WERI-Rb-1 (cell line): Measurements from ENCODE around the gene MEF2C.

ENCODE experiments used
- DNase-seq: peaks from one replicate; pipeline ENCODE4 v3.0.0-alpha.2; 2020
- H3K27ac ChIP-seq: fragments of 250-450 bp; sonication (Bioruptor Pico); 2 replicates; pipeline ENCODE4 v1.5.1; 2020; ENCODE audit warnings: mild to moderate bottlenecking, moderate library complexity
- H3K27me3 ChIP-seq: fragments of 250-450 bp; sonication (Bioruptor Pico); 2 replicates; pipeline ENCODE4 v1.5.1; 2021; ENCODE audit warnings: mild to moderate bottlenecking, low read depth, moderate library complexity; ENCODE audit not compliant: insufficient read depth, severe bottlenecking
- H3K36me3 ChIP-seq: fragments of 250-450 bp; sonication (Bioruptor Pico); 2 replicates; pipeline ENCODE4 v1.5.1; 2020; ENCODE audit warnings: mild to moderate bottlenecking, moderate library complexity
- H3K4me3 ChIP-seq: 2 replicates; pipeline ENCODE4 v1.5.1; 2011; ENCODE audit warnings: low read depth, mild to moderate bottlenecking, control low read depth, low read length
- H3K9me3 ChIP-seq: fragments of 250-450 bp; sonication (Bioruptor Pico); 2 replicates; pipeline ENCODE4 v1.5.1; 2021; ENCODE audit warnings: mild to moderate bottlenecking, moderate library complexity; ENCODE audit not compliant: severe bottlenecking
- CTCF ChIP-seq: IDR thresholded peaks from 2 replicates; pipeline ENCODE4 v1.5.1; 2011; ENCODE audit warnings: low read depth, mild to moderate bottlenecking, control low read depth, inconsistent platforms, low read length

MEF2C gene

GRCh38 chr5:88683506-88684135 is 199.4 kb downstream of the MEF2C start:
- no peaks in the 10 kb centered on the region; the same call in 1 of the 2 replicates for H3K36me3 ChIP-seq
- no peak overlapping the region for H3K27ac ChIP-seq
- no peaks in the 10 kb centered on the region for H3K27me3 ChIP-seq
- H3K4me3 ChIP-seq = no peak overlapping the region
- no peak for DNase-seq
- H3K9me3 ChIP-seq = no peaks in the 10 kb centered on the region
- TF ChIP-seq CTCF = no peak

- no peak overlapping the region for H3K4me3 ChIP-seq
- H3K27ac ChIP-seq = no peak overlapping the region
- H3K9me3 ChIP-seq = no peaks in the 10 kb centered on the region
- no peaks in the 10 kb centered on the region; the same call in 1 of the 2 replicates for H3K36me3 ChIP-seq
- DNase-seq = no peak
- H3K27me3 ChIP-seq = no peaks in the 10 kb centered on the region
- TF ChIP-seq CTCF = no peak
Measured at GRCh38 chr5:88682881-88683361, 200.1 kb downstream of the MEF2C start.

GRCh38 chr5:88682131-88682530 is 200.9 kb downstream of the MEF2C start:
- no peak overlapping the region for H3K27ac ChIP-seq
- no peaks in the 10 kb centered on the region for H3K9me3 ChIP-seq
- TF ChIP-seq CTCF = no peak
- H3K27me3 ChIP-seq = no peaks in the 10 kb centered on the region
- H3K4me3 ChIP-seq = no peak overlapping the region
- DNase-seq = no peak
- no peaks in the 10 kb centered on the region; the same call in 1 of the 2 replicates for H3K36me3 ChIP-seq

GRCh38 chr5:88681211-88681803 is 201.7 kb downstream of the MEF2C start:
- Histone ChIP-seq H3K27me3 (no peaks in the 10 kb centered on the region), H3K4me3 (no peak overlapping the region), H3K9me3 (no peaks in the 10 kb centered on the region), H3K36me3 (no peaks in the 10 kb centered on the region; the same call in 1 of the 2 replicates), H3K27ac (no peak overlapping the region)
- DNase-seq = no peak
- TF ChIP-seq CTCF = no peak

GRCh38 chr5:88680253-88681132 is 202.5 kb downstream of the MEF2C start:
- H3K27ac ChIP-seq = peak overlapping the region; percentile 49
- DNase-seq = peak; percentile 79

More at GRCh38 chr5:88680253-88681132, 202.5 kb downstream of the MEF2C start:
- Histone ChIP-seq H3K36me3 (no peaks in the 10 kb centered on the region; the same call in 1 of the 2 replicates), H3K27me3 (no peaks in the 10 kb centered on the region), H3K9me3 (no peaks in the 10 kb centered on the region), H3K4me3 (peak overlapping the region; percentile 48)
- peak; percentile 90 for TF ChIP-seq CTCF
